NCI-H1048 (cell line): ENCODE data around the gene SPCS1.
"Not testable (repeated sequence)": the region's sequence is repeated elsewhere in the genome, so short reads cannot be mapped to it uniquely, and the experiment has no call there.

Experiments used
- DNase-seq: peaks from one replicate; lab custom pipeline; 2025; lab: John Stamatoyannopoulos, UW

SPCS1 gene

GRCh38 chr3:52694528-52695189, 11.2 kb upstream of the SPCS1 start:
- DNase-seq: no peak

- no peak for DNase-seq
These were observed 9.9 kb upstream of the SPCS1 start for GRCh38 chr3:52695798-52696671.

- no peak for DNase-seq
These were observed 8.9 kb upstream of the SPCS1 start for GRCh38 chr3:52696830-52697631.

- DNase-seq: no peak
These were observed 8.3 kb upstream of the SPCS1 start for GRCh38 chr3:52697632-52697965.

- DNase-seq: no peak
These were observed 2.6 kb upstream of the SPCS1 start for GRCh38 chr3:52703341-52703740.

GRCh38 chr3:52704611-52705437, 1.1 kb upstream of the SPCS1 start:
- no peak for DNase-seq

- no peak for DNase-seq
These were observed 543 bp upstream of the SPCS1 start for GRCh38 chr3:52705438-52705687.

GRCh38 chr3:52707585-52707984, 1.7 kb downstream of the SPCS1 start:
- DNase-seq: no peak

GRCh38 chr3:52710512-52710911, 4.6 kb downstream of the SPCS1 start:
- DNase-seq: no peak

GRCh38 chr3:52712291-52713212, 6.6 kb downstream of the SPCS1 start:
- no peak for DNase-seq

- DNase-seq: no peak
These were observed 8.7 kb downstream of the SPCS1 start for GRCh38 chr3:52714335-52715302.

GRCh38 chr3:52715714-52716305, 9.9 kb downstream of the SPCS1 start:
- no peak for DNase-seq

GRCh38 chr3:52719618-52720017, 13.7 kb downstream of the SPCS1 start:
- no peak for DNase-seq

GRCh38 chr3:52721002-52721729, 15.3 kb downstream of the SPCS1 start:
- DNase-seq: no peak

- no peak for DNase-seq
These were observed 15.8 kb downstream of the SPCS1 start for GRCh38 chr3:52721730-52722008.

- DNase-seq: no peak
These were observed 16.6 kb downstream of the SPCS1 start for GRCh38 chr3:52722491-52722890.

GRCh38 chr3:52723935-52724334, 18.0 kb downstream of the SPCS1 start:
- DNase-seq: no peak

- no peak for DNase-seq
These were observed 18.6 kb downstream of the SPCS1 start for GRCh38 chr3:52724511-52724910.

GRCh38 chr3:52728753-52729152, 22.8 kb downstream of the SPCS1 start:
- not testable (repeated sequence) for DNase-seq
